Measurements from ENCODE around the gene KRTAP13-3.

GRCh38 chr21:30391492-30392025, 34.2 kb downstream of the KRTAP13-3 start:
- TF ChIP-seq CTCF (IDR thresholded peaks at IDR 0.05; ENCODE audit: borderline replicate concordance, extremely low read depth, low read length, poor library complexity, severe bottlenecking) (no peak), EZH2 (IDR thresholded peaks at IDR 0.05; ENCODE audit: borderline replicate concordance, low read depth, low read length, severe bottlenecking) (no peak)

Data from DND-41 (cell line).